GM12865 (cell line): ENCODE results near the gene TMEM181.

Source experiments
- DNase-seq: peaks from one replicate; pipeline ENCODE4 v3.0.0; 2010; ENCODE audit warnings: low read depth
- H3K4me3 ChIP-seq: 2 replicates; pipeline ENCODE4 v1.5.1; 2011; ENCODE audit warnings: mild to moderate bottlenecking, low read depth, low read length, control low read depth
- TF ChIP-seq, protein P1 (sequence below): IDR thresholded peaks from 2 replicates; pipeline ENCODE4 v1.5.1; 2011; ENCODE audit warnings: low read length, control low read depth, low read depth, inconsistent platforms; ENCODE audit not compliant: insufficient read depth; ENCODE audit errors: missing control alignments

Gene TMEM181

DNA sequence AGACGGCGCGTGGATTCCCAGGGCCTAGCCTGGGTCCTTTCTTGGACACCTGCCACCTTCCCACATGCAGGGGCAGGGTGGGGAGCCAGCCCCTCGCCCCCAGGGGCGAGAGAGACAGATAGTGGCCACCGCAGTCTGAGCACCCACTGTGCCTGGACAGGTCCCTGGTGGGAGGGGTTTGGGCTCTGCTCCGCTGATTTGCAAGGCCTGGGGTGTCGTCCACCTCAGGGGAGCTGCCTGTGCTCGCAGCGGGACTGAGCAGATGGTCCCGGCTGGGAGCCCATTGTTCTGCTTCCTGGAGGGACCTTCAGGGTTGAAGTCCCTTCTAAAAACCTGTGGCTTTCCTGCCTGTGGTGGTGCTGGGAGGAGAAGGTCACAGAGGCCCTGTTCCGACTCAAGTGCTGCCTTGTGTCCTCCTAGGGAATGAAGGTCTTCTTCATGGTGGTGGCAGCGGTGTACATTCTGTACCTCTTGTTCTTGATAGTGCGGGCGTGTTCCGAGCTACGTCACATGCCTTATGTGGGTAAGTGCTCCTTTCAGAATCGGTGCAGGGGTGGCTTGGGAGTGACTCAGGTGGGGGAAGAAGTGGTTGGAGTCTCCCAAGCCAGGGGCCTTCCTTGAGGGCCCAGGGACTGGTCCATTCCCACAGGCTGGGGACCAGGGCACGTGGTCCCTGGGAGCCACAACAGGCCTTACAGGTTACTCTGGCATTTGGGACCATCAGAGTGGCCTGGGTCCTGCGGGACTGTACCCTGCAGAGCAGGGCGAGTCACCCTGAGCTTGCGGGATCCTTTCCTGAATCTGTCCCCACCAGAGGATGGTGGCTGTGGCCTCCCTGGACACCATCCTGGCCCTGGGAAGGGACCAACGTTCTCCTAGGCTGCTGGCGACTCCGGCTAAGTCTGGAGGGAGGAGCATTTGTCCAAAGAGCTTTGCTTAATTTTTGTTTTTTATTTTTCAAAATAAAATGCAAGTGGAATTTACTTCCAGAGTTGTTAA is 65.1 kb downstream of the TMEM181 start:
- DNase-seq = no peak
- H3K4me3 ChIP-seq = no peak overlapping the region
- TF ChIP-seq, protein P1, sequence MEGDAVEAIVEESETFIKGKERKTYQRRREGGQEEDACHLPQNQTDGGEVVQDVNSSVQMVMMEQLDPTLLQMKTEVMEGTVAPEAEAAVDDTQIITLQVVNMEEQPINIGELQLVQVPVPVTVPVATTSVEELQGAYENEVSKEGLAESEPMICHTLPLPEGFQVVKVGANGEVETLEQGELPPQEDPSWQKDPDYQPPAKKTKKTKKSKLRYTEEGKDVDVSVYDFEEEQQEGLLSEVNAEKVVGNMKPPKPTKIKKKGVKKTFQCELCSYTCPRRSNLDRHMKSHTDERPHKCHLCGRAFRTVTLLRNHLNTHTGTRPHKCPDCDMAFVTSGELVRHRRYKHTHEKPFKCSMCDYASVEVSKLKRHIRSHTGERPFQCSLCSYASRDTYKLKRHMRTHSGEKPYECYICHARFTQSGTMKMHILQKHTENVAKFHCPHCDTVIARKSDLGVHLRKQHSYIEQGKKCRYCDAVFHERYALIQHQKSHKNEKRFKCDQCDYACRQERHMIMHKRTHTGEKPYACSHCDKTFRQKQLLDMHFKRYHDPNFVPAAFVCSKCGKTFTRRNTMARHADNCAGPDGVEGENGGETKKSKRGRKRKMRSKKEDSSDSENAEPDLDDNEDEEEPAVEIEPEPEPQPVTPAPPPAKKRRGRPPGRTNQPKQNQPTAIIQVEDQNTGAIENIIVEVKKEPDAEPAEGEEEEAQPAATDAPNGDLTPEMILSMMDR = no peak

DNA sequence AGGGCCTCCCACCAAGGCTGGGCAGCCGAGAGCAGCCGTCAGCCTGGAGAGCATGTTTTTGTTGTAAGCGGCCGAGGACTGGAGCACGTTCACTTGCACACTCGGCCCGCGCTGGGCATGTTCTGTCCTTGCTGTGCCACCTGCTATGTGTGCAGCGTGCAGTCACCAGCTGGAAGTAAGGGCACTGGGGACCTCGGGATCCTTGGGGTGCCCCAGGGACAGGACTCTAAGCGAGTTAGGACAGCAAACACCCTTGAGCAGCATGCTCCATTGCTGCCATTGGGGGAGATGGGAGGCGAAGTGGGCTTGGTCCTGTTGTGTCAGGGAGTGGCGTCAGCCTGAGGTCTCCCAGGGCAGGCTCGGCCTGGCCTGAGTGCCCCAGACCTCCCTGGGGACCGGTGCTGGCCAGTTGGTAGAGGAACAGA is 66.0 kb downstream of the TMEM181 start:
- H3K4me3 ChIP-seq = no peak overlapping the region
- DNase-seq = no peak
- TF ChIP-seq, protein P1 = no peak

DNA sequence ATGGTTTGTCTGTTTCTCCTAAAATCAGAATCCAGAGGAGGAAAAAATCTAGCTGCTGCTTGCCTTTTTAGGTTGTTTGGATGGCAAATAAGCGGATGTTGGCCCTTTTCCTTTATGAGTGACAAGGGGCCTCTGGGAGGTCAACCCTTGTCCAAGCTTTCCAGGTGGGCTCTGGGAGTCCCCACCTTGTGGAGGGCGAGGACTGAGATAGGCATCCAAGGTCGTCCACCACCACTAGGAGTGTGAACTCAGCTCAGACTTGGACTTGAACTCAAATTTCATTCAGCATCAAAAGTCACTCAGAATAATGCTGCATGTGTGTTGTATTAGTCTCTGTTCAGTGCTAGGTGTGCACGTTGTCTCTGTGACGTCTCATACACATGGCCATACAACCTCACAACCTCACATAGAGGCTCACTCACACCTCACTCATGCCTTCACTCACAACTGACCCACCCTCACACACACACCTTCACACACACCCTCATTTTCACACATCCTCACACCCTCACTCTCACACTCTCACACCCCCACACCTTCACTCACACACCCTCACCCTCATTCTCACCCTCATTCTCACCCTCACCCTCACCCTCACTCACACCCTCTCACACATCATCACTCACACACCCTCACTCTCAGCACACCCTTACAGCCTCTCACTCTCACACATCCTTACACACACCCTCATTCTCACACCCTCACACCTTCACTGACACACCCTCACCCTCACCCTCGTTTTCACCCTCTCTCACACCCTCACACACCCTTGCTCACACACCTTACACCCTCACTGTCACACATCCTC is 66.7 kb downstream of the TMEM181 start:
- TF ChIP-seq, protein P1 = no peak
- no peak overlapping the region for H3K4me3 ChIP-seq
- no peak for DNase-seq

DNA sequence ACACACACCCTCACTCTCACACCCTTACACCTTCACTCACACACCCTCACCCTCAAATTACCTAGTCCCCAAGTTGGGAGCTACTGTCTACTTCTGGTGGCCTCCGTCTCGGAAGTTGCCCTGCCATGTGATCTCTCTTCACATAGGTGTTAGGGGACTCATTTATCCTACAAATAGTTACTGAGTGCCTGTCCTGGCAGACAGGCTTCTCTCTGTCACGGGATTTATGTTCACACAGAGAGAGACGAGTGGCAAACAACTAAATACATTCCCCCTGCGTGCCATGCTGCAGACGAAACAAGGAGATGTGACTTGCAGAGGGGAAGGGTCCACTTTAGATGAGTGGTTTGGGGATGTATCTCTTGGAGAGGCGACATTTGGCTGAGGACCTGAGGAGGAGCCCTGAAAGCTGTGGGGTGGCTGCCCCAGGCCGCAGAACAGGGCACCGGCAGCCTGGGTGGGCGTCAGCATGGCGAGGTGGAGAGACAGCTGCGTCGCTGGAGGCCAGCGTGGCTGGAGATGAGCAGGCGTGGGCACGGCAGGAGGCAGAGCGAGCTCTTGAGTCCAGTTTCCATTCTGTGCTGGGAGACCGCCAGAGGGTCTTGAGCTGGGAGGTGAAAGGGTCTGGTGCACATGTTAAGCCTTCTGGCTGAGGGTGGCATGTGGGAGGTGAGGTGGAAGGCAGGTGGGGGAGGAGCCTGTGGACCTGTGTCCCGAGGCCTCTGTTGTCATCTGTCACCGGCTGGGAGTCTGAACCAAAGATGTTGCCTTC is 67.5 kb downstream of the TMEM181 start:
- no peak for DNase-seq
- TF ChIP-seq, protein P1 = no peak
- no peak overlapping the region for H3K4me3 ChIP-seq

DNA sequence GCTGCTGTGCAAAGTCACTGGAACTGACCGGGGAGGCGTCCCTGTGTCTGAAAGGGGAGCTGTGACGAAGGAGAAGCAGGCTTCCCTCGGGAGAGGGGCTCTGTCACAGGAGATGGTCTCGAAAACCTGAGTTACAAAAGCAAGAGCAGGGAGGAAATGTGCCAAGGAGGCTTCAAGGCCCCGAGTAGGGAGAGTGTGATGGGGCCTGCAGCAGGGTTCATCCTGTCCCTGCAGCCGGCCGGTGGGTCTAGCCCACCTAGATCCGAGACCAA is 68.0 kb downstream of the TMEM181 start:
- no peak overlapping the region for H3K4me3 ChIP-seq
- TF ChIP-seq, protein P1 = no peak

DNA sequence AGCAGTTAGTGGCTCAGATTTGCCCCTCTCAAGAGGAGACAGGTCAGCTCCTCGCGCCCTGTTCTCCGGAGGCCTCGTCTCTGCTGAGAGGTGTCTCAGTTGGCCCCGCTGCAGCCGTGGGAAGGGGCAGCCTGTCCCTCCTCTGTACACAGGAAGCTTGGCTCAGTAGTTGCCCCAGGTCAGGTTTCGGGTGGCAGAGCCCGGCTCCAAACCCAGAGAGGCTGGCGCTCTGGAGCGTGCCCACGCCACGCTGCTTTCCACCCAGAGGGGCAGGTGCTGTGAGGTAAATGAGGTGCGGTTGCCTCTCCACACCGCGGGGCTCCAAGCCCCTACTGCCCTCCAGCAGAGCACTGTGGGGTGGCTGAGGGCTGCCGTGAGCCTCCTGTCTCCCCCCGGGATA is 68.7 kb downstream of the TMEM181 start:
- DNase-seq = no peak
- no peak overlapping the region for H3K4me3 ChIP-seq
- TF ChIP-seq, protein P1 = no peak

More for the DNA sequence above, 68.0 kb downstream of the TMEM181 start:
- DNase-seq = no peak
